Activated B cell treated with CpG ODN at 0.5 μM for 24 hours (primary cell): ENCODE data around the gene HNRNPU. TPM values are rescaled to one million over a fixed set of nuclear protein-coding genes. Genes with fewer than 3 reads are reported as not detected.

ENCODE experiments used
- ATAC-seq: fragments of 200-7000 bp; cut with Tn5 transposase; one replicate; pipeline ENCODE4 v1.10.0; 2021; ENCODE audit warnings: low read depth, mild to moderate bottlenecking, moderate library complexity
- CTCF ChIA-PET: fragments of 350-600 bp; sonication (Branson Sonifier 250); formaldehyde crosslinking; loops from one replicate; lab custom pipeline; 2021; ENCODE audit warnings: antibody characterized with exemption; lab: Charles Lee
- POLR2A ChIA-PET: fragments of 350-600 bp; sonication (Branson Sonifier 250); formaldehyde crosslinking; loops from one replicate; lab custom pipeline; 2021; ENCODE audit warnings: antibody characterized with exemption; lab: Charles Lee
- DNase-seq: peaks from one replicate; pipeline ENCODE4 v3.0.0; 2022
- H3K27ac Mint-ChIP-seq: one replicate; pipeline ENCODE4 v1.8.0; 2020; ENCODE audit warnings: mixed read lengths
- H3K27me3 Mint-ChIP-seq: one replicate; pipeline ENCODE4 v1.8.0; 2021; ENCODE audit warnings: mixed read lengths
- H3K36me3 Mint-ChIP-seq: one replicate; pipeline ENCODE4 v1.8.0; 2021; ENCODE audit warnings: low read depth, mixed read lengths
- H3K4me1 Mint-ChIP-seq: one replicate; pipeline ENCODE4 v1.8.0; 2021; ENCODE audit warnings: mixed read lengths
- H3K4me3 Mint-ChIP-seq: one replicate; pipeline ENCODE4 v1.8.0; 2020; ENCODE audit warnings: mild to moderate bottlenecking, mixed read lengths
- H3K9me3 Mint-ChIP-seq: one replicate; pipeline ENCODE4 v1.8.0; 2020; ENCODE audit warnings: mixed read lengths
- intact Hi-C: fragments of 100-400 bp; cut with micrococcal nuclease; formaldehyde crosslinking; loops from one replicate; pipeline ENCODE4 v1.15.1; 2024
- total RNA-seq: library from RNA; stranded (reverse); gene quantifications from 2 replicates; pipeline ENCODE4 v1.2.3, GENCODE V29; 2022
- TF ChIP-seq, protein P1 (sequence below): fragments of 200-600 bp; IDR thresholded peaks from one replicate; pipeline ENCODE4 v1.8.0; 2022; ENCODE audit warnings: antibody characterized with exemption, mild to moderate bottlenecking

The HNRNPU gene
- total RNA-seq, 1 donor from 2014 or later, result 424 TPM

DNA sequence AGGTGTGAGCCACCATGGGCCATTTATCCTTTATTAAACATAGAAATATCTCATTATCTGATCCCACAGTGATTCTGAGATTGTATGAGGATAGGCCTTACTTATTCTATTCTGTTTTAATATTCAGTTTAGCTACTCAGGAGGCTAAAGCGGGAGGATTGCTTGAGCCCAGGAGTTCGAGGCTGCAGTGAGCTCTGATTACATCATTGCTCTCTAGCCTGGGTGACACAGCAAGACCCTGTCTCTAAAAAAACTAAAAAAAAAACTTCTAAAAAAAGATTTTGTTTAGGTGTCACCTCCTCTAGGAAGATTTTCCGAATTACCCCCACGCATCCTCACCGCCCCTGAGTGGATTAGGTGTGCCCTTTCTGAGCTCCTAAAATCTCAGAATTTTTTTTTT lies 14.3 kb upstream of the HNRNPU start:
- Mint-ChIP-seq H3K27ac (no peak overlapping the region), H3K27me3 (peaks cover 4% of the 10 kb centered on the region), H3K9me3 (no peaks in the 10 kb centered on the region), H3K4me3 (no peak overlapping the region), H3K4me1 (peaks cover 5% of the 10 kb centered on the region), H3K36me3 (no peaks in the 10 kb centered on the region)
- intact Hi-C loops, result no loop called here
- ChIA-PET CTCF (interaction anchor here (0.8 kb wide), 1 partner anchor 14 kb away, joined by 3 read pairs; the partner anchor contains the start of gene HNRNPU), POLR2A (no interaction called here)
- TF ChIP-seq, protein P1, sequence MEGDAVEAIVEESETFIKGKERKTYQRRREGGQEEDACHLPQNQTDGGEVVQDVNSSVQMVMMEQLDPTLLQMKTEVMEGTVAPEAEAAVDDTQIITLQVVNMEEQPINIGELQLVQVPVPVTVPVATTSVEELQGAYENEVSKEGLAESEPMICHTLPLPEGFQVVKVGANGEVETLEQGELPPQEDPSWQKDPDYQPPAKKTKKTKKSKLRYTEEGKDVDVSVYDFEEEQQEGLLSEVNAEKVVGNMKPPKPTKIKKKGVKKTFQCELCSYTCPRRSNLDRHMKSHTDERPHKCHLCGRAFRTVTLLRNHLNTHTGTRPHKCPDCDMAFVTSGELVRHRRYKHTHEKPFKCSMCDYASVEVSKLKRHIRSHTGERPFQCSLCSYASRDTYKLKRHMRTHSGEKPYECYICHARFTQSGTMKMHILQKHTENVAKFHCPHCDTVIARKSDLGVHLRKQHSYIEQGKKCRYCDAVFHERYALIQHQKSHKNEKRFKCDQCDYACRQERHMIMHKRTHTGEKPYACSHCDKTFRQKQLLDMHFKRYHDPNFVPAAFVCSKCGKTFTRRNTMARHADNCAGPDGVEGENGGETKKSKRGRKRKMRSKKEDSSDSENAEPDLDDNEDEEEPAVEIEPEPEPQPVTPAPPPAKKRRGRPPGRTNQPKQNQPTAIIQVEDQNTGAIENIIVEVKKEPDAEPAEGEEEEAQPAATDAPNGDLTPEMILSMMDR, result no peak
- DNase-seq, result no peak
- ATAC-seq, result no peak

DNA sequence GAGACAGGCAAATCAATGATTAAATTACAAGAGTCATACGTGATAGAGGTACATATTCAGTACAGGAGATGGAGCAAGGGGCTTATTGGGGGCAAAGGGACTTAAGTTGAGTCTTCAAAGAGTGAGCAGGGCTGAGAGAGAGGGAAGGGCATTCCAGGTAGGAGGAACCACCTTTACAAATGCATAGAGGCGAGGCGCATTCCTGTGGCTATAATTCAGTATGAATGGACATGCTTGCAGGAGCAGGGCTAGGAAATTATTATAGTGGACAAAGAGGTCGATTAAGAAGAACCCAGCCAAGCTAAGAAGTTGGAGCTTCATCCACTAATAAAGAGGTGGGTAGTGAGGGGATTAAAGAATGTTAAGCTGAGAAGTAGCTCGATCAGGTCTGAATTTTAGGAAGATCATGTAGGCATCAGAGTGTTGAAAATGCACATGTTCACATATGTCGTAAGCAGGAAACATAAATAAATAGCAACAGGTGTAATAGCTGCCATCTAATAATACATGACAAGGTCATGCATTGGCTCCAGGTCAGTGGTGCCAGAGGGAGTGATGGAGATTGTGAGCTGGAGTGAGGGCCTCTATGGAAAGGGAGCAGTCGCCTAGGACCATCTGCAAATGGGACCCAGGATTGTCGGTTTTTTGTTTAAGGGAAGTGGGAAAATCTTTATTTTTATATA lies 12.0 kb upstream of the HNRNPU start:
- DNase-seq, result no peak
- no peak overlapping the region for H3K4me3 Mint-ChIP-seq
- H3K9me3 Mint-ChIP-seq, result no peaks in the 10 kb centered on the region
- H3K4me1 Mint-ChIP-seq, result peaks cover 5% of the 10 kb centered on the region
- H3K27ac Mint-ChIP-seq, result no peak overlapping the region
- TF ChIP-seq, protein P1, result no peak
- intact Hi-C loops, result no loop called here
- H3K36me3 Mint-ChIP-seq, result no peaks in the 10 kb centered on the region
- H3K27me3 Mint-ChIP-seq, result peaks cover 4% of the 10 kb centered on the region
- POLR2A ChIA-PET, result no interaction called here
- no peak for ATAC-seq
- CTCF ChIA-PET, result no interaction called here

DNA sequence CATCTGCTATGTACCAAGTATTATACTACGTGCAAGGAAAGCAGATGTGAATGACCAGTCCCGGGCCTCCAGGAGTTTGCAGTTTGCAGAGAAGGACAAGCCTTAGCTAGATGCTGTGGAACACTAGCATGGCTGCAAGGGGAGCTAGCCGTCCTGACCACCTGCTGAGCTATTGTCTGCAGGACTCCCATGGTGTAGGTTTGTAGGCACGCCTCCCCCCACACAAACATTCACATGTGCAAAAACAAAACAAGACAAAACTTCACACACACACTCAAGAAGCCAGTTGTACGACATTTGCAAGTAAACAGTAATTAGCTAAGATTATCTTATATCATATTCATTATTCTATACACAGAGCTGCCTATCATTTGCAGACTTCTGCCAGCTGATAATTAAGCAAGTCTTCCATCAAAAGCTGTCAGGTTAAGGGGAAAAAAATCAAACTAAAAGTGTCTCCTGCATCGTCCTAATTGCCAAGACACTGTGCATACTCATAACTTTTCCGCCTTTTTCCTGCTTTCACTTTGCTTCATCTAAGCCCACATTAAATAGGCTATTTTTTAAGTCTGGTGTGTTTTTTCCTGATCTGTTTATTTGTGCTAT lies 10.7 kb upstream of the HNRNPU start:
- Mint-ChIP-seq H3K9me3 (no peaks in the 10 kb centered on the region), H3K36me3 (no peaks in the 10 kb centered on the region), H3K4me1 (peaks cover 5% of the 10 kb centered on the region), H3K4me3 (no peak overlapping the region), H3K27ac (no peak overlapping the region), H3K27me3 (peaks cover 4% of the 10 kb centered on the region)
- ATAC-seq, result no peak
- no peak for DNase-seq
- ChIA-PET CTCF (no interaction called here), POLR2A (no interaction called here)
- TF ChIP-seq, protein P1, result no peak
- intact Hi-C loops, result no loop called here

DNA sequence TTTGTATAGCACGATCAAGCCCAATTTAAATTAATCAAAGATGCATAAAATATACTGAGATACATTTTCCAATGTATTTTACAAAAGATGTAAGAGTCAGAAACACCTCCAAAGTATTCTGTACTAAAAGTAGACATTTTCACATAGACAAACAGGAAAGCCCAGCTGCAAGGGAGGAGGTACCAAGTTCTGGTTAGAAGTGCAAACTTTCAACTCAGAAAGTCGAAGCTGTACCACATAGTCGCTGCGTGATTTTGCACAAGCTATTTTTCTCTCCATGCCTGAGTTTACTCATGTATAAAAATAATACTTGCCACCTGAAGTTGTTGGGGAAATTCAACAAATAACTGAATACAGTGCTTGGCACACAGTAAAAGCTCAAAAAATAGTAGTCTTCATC lies 5.6 kb upstream of the HNRNPU start:
- Mint-ChIP-seq H3K4me1 (peaks cover 6% of the 10 kb centered on the region), H3K4me3 (no peak overlapping the region), H3K9me3 (no peaks in the 10 kb centered on the region), H3K27ac (no peak overlapping the region), H3K27me3 (no peaks in the 10 kb centered on the region), H3K36me3 (no peaks in the 10 kb centered on the region)
- TF ChIP-seq, protein P1, result no peak
- ChIA-PET CTCF (no interaction called here), POLR2A (interaction anchor here (1.9 kb wide), 1 partner anchor 101 kb away, joined by 11 read pairs; no protein-coding TSS in a partner anchor)
- ATAC-seq (no peak), DNase-seq (no peak)
- intact Hi-C loops, result loop anchor here (10.0 kb wide), 1 partner anchor 285 kb away; the partner anchor contains the start of gene KIF26B

DNA sequence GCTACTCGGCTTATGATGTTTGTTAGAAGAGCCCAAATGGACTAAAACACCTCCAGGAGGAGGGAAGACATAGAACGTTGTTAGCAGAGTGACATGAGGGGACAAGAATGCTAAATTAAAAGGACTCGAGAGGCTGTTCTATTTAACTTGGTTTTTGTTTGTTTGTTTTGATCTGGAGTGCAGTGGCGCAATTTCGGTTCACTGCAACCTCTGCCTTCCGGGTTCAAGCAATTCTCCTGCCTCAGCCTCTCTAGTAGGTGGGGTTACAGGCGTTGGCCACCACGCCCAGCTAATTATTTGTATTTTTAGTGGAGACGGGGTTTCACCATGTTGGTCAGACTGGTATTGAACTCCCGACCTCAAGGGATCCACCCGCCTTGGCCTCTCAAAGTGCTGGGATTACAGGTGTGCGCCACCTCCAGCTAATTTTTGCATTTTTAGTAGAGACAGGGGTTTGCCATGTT lies 5.1 kb upstream of the HNRNPU start:
- Mint-ChIP-seq H3K27ac (no peak overlapping the region), H3K36me3 (no peaks in the 10 kb centered on the region), H3K27me3 (no peaks in the 10 kb centered on the region), H3K4me3 (no peak overlapping the region), H3K4me1 (peaks cover 8% of the 10 kb centered on the region), H3K9me3 (no peaks in the 10 kb centered on the region)
- intact Hi-C loops, result loop anchor here (10.0 kb wide), 1 partner anchor 285 kb away; the partner anchor contains the start of gene KIF26B
- ChIA-PET POLR2A (interaction anchor here (1.9 kb wide), 1 partner anchor 102 kb away, joined by 11 read pairs; no protein-coding TSS in a partner anchor), CTCF (interaction anchor here (1.2 kb wide), 1 partner anchor 173 kb away, joined by 5 read pairs; no protein-coding TSS in a partner anchor)
- DNase-seq (no peak), ATAC-seq (no peak)
- TF ChIP-seq, protein P1, result no peak
